Endothelial cell (in vitro differentiated cells): ENCODE measurements around the gene TMPRSS7. TPM values are rescaled to one million over a fixed set of nuclear protein-coding genes. Genes with fewer than 3 reads are reported as not detected.

ENCODE experiments used
- DNase-seq: peaks from one replicate; pipeline ENCODE4 v3.0.0; 2021; ENCODE audit warnings: low spot score
- H3K27ac Mint-ChIP-seq: one replicate; pipeline ENCODE4 v1.8.0; 2021; ENCODE audit warnings: mixed read lengths, inconsistent platforms; ENCODE audit not compliant: unreplicated experiment
- H3K27me3 Mint-ChIP-seq: one replicate; pipeline ENCODE4 v1.8.0; 2021; ENCODE audit warnings: mild to moderate bottlenecking, moderate library complexity, mixed read lengths, inconsistent platforms; ENCODE audit not compliant: unreplicated experiment
- H3K36me3 Mint-ChIP-seq: one replicate; pipeline ENCODE4 v1.8.0; 2021; ENCODE audit warnings: mild to moderate bottlenecking, low read depth, mixed read lengths, inconsistent platforms; ENCODE audit not compliant: unreplicated experiment
- H3K4me1 Mint-ChIP-seq: one replicate; pipeline ENCODE4 v1.8.0; 2021; ENCODE audit warnings: mild to moderate bottlenecking, mixed read lengths, inconsistent platforms; ENCODE audit not compliant: unreplicated experiment
- H3K4me3 Mint-ChIP-seq: one replicate; pipeline ENCODE4 v1.8.0; 2021; ENCODE audit warnings: mild to moderate bottlenecking, mixed read lengths, inconsistent platforms; ENCODE audit not compliant: unreplicated experiment
- H3K9me3 Mint-ChIP-seq: one replicate; pipeline ENCODE4 v1.8.0; 2021; ENCODE audit warnings: mixed read lengths, inconsistent platforms; ENCODE audit not compliant: unreplicated experiment
- CTCF ChIP-seq: fragments of 200-600 bp; sonication (generic); IDR thresholded peaks from one replicate; pipeline ENCODE4 v1.5.0; 2021; ENCODE audit warnings: antibody characterized with exemption; ENCODE audit not compliant: unreplicated experiment
- long read RNA-seq: library from polyadenylated mRNA; unstranded; transcript quantifications from one replicate; pipeline ENCODE4 v2.0.0, GENCODE V29; 2020; ENCODE audit not compliant: unreplicated experiment
- total RNA-seq: library from RNA; stranded (reverse); fragmentation: NEBNext Ultra II Directional; extraction: Animal tissue kit (Norgen Biotek cat#: 25700); gene quantifications from one replicate; pipeline ENCODE4 v1.2.1, GENCODE V29; 2021; ENCODE audit not compliant: unreplicated experiment

The TMPRSS7 gene
- total RNA-seq: not detected
- long read RNA-seq: 0 reads

DNA sequence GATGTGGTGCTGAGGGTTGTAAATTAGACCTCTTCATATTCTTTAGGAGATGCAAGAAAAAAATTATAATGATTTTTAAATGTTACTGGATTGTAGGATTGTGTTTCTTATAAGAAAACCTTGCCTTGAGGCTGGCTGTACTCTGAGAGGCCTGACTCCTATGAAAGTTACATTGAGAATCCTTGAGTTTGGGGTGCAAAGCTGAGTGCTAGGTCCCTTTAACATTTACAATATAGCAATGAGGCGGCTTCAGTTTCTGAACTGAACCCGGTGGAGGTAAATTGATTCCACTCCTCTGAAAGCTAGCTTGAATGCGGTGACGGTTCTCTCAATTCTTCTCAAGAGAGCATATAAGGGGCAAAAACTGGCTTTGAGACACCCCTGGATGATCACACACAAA lies at the start of gene TMPRSS7:
Gene TMPRSS7, plus strand, starts transcription at position 301 of the 400 bp plus-strand sequence. CDS start 110 bp downstream, outside the sequence.
- TF ChIP-seq CTCF: no peak
- Mint-ChIP-seq H3K9me3 (no peaks in the 10 kb centered on the region), H3K4me3 (no peak within 1 kb of the TSS), H3K27me3 (no peaks in the 10 kb centered on the region), H3K36me3 (no peaks in the 10 kb centered on the region), H3K27ac (no peak within 1 kb of the TSS), H3K4me1 (no peaks in the 10 kb centered on the region)
- no peak for DNase-seq

- TF ChIP-seq CTCF: no peak
- Mint-ChIP-seq H3K9me3 (no peaks in the 10 kb centered on the region), H3K4me1 (no peaks in the 10 kb centered on the region), H3K27me3 (no peaks in the 10 kb centered on the region), H3K36me3 (no peaks in the 10 kb centered on the region), H3K4me3 (no peak overlapping the region), H3K27ac (no peak overlapping the region)
- DNase-seq: no peak
Observed at GRCh38 chr3:111986800-111987199, 47.7 kb upstream of the TMPRSS7 start.

- Mint-ChIP-seq H3K4me1 (peaks cover 5% of the 10 kb centered on the region), H3K27ac (no peak overlapping the region), H3K9me3 (no peaks in the 10 kb centered on the region), H3K4me3 (no peak overlapping the region), H3K36me3 (no peaks in the 10 kb centered on the region), H3K27me3 (peaks cover 3% of the 10 kb centered on the region)
- peak; percentile 62 for TF ChIP-seq CTCF
- no peak for DNase-seq
Observed at GRCh38 chr3:111989061-111989678, 45.4 kb upstream of the TMPRSS7 start.

- Mint-ChIP-seq H3K27ac (no peak overlapping the region), H3K4me1 (peaks cover 5% of the 10 kb centered on the region), H3K36me3 (no peaks in the 10 kb centered on the region), H3K27me3 (peaks cover 3% of the 10 kb centered on the region), H3K4me3 (no peak overlapping the region), H3K9me3 (no peaks in the 10 kb centered on the region)
- DNase-seq: no peak
- TF ChIP-seq CTCF: no peak
Observed at GRCh38 chr3:111993038-111993437, 41.5 kb upstream of the TMPRSS7 start.

- Mint-ChIP-seq H3K9me3 (no peaks in the 10 kb centered on the region), H3K27me3 (peaks cover 3% of the 10 kb centered on the region), H3K36me3 (no peaks in the 10 kb centered on the region), H3K4me3 (peak within 1 kb of the TSS; percentile 82), H3K27ac (no peak within 1 kb of the TSS), H3K4me1 (peaks cover 15% of the 10 kb centered on the region)
- DNase-seq: peak; percentile 26
- TF ChIP-seq CTCF: no peak
Observed at GRCh38 chr3:111998636-111999483, 35.7 kb upstream of the TMPRSS7 start, which contains the start of gene TAGLN3. Gene TAGLN3, plus strand, starts transcription at chr3:111998922. Its CDS starts 501 bp downstream, at chr3:111999423.
